Breast epithelium (tissue), 3 donors: ENCODE data around the gene COX18.

Source experiments
- CTCF ChIP-seq, 3 donors: fragments of 450-650 bp; IDR thresholded peaks; one replicate each; pipeline ENCODE4 v1.5.1; 2016 to 2017; ENCODE audit warnings: antibody characterized with exemption in 3 of 3, mild to moderate bottlenecking in 3 of 3, moderate library complexity in 3 of 3
- POLR2A ChIP-seq: fragments of 450-650 bp; IDR thresholded peaks from one replicate; pipeline ENCODE4 v1.6.1; 2016; ENCODE audit warnings: antibody characterized with exemption, mild to moderate bottlenecking, moderate library complexity
- POLR2AphosphoS5 ChIP-seq, 3 donors: sonication (generic); formaldehyde crosslinking; IDR thresholded peaks; one replicate each; pipeline ENCODE4 v1.6.1; 2017; ENCODE audit warnings: antibody characterized with exemption in 3 of 3

GRCh38 chr4:73104695-73105094 lies 35.2 kb upstream of the COX18 start:
- TF ChIP-seq CTCF (IDR thresholded peaks at IDR 0.05) (no peak), POLR2A (no peak), POLR2AphosphoS5 (IDR thresholded peaks at IDR 0.05) (no peak)
